H1 (cell line): ENCODE results near the gene ALOX5. TPM values are rescaled to one million over a fixed set of nuclear protein-coding genes. Genes with fewer than 3 reads are reported as not detected.

Source experiments
- CTCF ChIA-PET: fragments of 300-600 bp; sonication (Branson Sonifier 250); formaldehyde crosslinking; loops from one replicate; lab custom pipeline; 2021; ENCODE audit not compliant: partially characterized antibody; lab: Charles Lee
- POLR2A ChIA-PET: fragments of 300-600 bp; sonication (Branson Sonifier 250); formaldehyde crosslinking; loops from one replicate; lab custom pipeline; 2021; ENCODE audit warnings: inconsistent platforms; ENCODE audit not compliant: partially characterized antibody; lab: Charles Lee
- DNase-seq, 2 experiments: peaks; one replicate each; pipeline versions ENCODE4 v3.0.0 to v3.0.0-alpha.2; 2010 to 2022; ENCODE audit warnings: low spot score in 2 of 2, low read depth in 1 of 2, mixed read lengths in 1 of 2
- FAIRE-seq: peaks from 2 replicates; lab custom pipeline; 2011; peaks lifted over from hg19 to GRCh38; lab: Jason Lieb, UNC
- H2AFZ ChIP-seq: 2 replicates; pipeline ENCODE4 v1.8.1; 2012; ENCODE audit warnings: low read length, inconsistent platforms
- H2AK5ac ChIP-seq: 2 replicates; pipeline ENCODE4 v1.6.1; 2013; ENCODE audit warnings: low read depth, low read length
- H2BK120ac ChIP-seq: replicated peaks from 2 replicates; pipeline ENCODE3; 2013; ENCODE audit warnings: low read depth, low read length, inconsistent platforms
- H2BK12ac ChIP-seq: 2 replicates; pipeline ENCODE4 v1.6.1; 2013; ENCODE audit warnings: low read depth, low read length
- H2BK15ac ChIP-seq: 2 replicates; pipeline ENCODE4 v1.6.1; 2013; ENCODE audit warnings: low read length
- H2BK20ac ChIP-seq: 2 replicates; pipeline ENCODE4 v1.6.1; 2013; ENCODE audit warnings: low read length
- H2BK5ac ChIP-seq: 2 replicates; pipeline ENCODE4 v1.6.1; 2013; ENCODE audit warnings: low read depth, low read length
- H3K14ac ChIP-seq: 2 replicates; pipeline ENCODE4 v1.6.1; 2013; ENCODE audit warnings: inconsistent platforms; ENCODE audit not compliant: insufficient read length
- H3K18ac ChIP-seq: 2 replicates; pipeline ENCODE4 v1.6.1; 2013; ENCODE audit warnings: low read length; ENCODE audit errors: extremely low read depth
- H3K23ac ChIP-seq: 2 replicates; pipeline ENCODE4 v1.6.1; 2013; ENCODE audit warnings: inconsistent platforms; ENCODE audit not compliant: insufficient read length
- H3K23me2 ChIP-seq: 2 replicates; pipeline ENCODE4 v1.6.1; 2013; ENCODE audit warnings: low read depth, low read length
- H3K27ac ChIP-seq: 2 replicates; pipeline ENCODE4 v1.6.1; 2011; ENCODE audit warnings: low read depth, low read length, inconsistent platforms
- H3K27me3 ChIP-seq, 4 experiments: replicated peaks in 1 of 4; 1 replicate in 1 of 4; 2 replicates in 3 of 4; pipeline versions ENCODE4 v1.6.1 to v1.8.1; 2011 to 2013; ENCODE audit warnings: low read length in 3 of 4, mild to moderate bottlenecking in 3 of 4, inconsistent platforms in 2 of 4, mixed read lengths in 2 of 4, moderate library complexity in 1 of 4; ENCODE audit not compliant: control insufficient read depth in 3 of 4, insufficient read depth in 3 of 4; ENCODE audit errors: extremely low read depth in 1 of 4
- H3K36me3 ChIP-seq, 4 experiments: 2 replicates each; pipeline versions ENCODE4 v1.6.1 to v1.8.1; 2011 to 2013; ENCODE audit warnings: mild to moderate bottlenecking in 4 of 4, low read length in 3 of 4, moderate library complexity in 2 of 4, control low read depth in 1 of 4, inconsistent platforms in 1 of 4; ENCODE audit not compliant: insufficient read depth in 4 of 4, control insufficient read depth in 2 of 4
- H3K4ac ChIP-seq: replicated peaks from 2 replicates; pipeline ENCODE3; 2013; ENCODE audit warnings: low read length, low read depth, mixed read lengths, inconsistent platforms; ENCODE audit not compliant: insufficient read length
- H3K4me1 ChIP-seq, 4 experiments: replicated peaks in 1 of 4; 1 replicate in 1 of 4; 2 replicates in 3 of 4; pipeline versions ENCODE4 v1.6.1 to v1.8.1; 2011 to 2013; ENCODE audit warnings: low read length in 3 of 4, inconsistent platforms in 2 of 4, mixed read lengths in 1 of 4; ENCODE audit not compliant: insufficient read depth in 4 of 4, control insufficient read depth in 3 of 4
- H3K4me2 ChIP-seq, 2 experiments: 2 replicates each; pipeline versions ENCODE4 v1.6.1 to v1.8.1; 2011 to 2013; ENCODE audit warnings: low read depth in 2 of 2, low read length in 2 of 2, control low read depth in 1 of 2, inconsistent platforms in 1 of 2, mild to moderate bottlenecking in 1 of 2; ENCODE audit not compliant: insufficient read depth in 1 of 2
- H3K4me3 ChIP-seq, 4 experiments: fragments of 200-600, 300-600 bp in 1 of 4; sonication (generic), shearing (Covaris generic), sonication (Bioruptor Twin) in 1 of 4; 2 replicates each; pipeline versions ENCODE4 v1.5.1 to v1.8.1; 2011 to 2016; ENCODE audit warnings: low read length in 4 of 4, low read depth in 3 of 4, control low read depth in 2 of 4, inconsistent platforms in 2 of 4, mild to moderate bottlenecking in 2 of 4, mixed read lengths in 1 of 4, moderate library complexity in 1 of 4; ENCODE audit not compliant: insufficient read depth in 2 of 4; ENCODE audit errors: extremely low read depth in 1 of 4
- H3K56ac ChIP-seq: replicated peaks from 2 replicates; pipeline ENCODE3; 2013; ENCODE audit warnings: low read depth, mild to moderate bottlenecking, mixed read lengths, low read length, inconsistent platforms; ENCODE audit not compliant: insufficient read length
- H3K79me1 ChIP-seq: 2 replicates; pipeline ENCODE4 v1.6.1; 2013; ENCODE audit warnings: low read depth, low read length, control low read depth
- H3K79me2 ChIP-seq, 2 experiments: 2 replicates each; pipeline versions ENCODE4 v1.6.1 to v1.8.1; 2012 to 2013; ENCODE audit warnings: low read length in 2 of 2, mild to moderate bottlenecking in 2 of 2, inconsistent platforms in 1 of 2; ENCODE audit not compliant: insufficient read depth in 2 of 2, control insufficient read depth in 1 of 2
- H3K9ac ChIP-seq, 4 experiments: replicated peaks in 1 of 4; 1 replicate in 1 of 4; 2 replicates in 3 of 4; pipeline versions ENCODE4 v1.6.1 to v1.8.1; 2011 to 2013; ENCODE audit warnings: low read depth in 3 of 4, low read length in 3 of 4, control low read depth in 2 of 4, mild to moderate bottlenecking in 2 of 4, moderate library complexity in 2 of 4, inconsistent platforms in 1 of 4; ENCODE audit errors: extremely low read depth in 1 of 4
- H3K9me3 ChIP-seq, 2 experiments: 2 replicates each; pipeline versions ENCODE4 v1.6.1 to v1.8.1; 2012 to 2013; ENCODE audit warnings: mild to moderate bottlenecking in 2 of 2, moderate library complexity in 2 of 2, control low read depth in 1 of 2, inconsistent platforms in 1 of 2, low read depth in 1 of 2, low read length in 1 of 2, mixed read lengths in 1 of 2; ENCODE audit not compliant: insufficient read depth in 2 of 2
- H4K20me1 ChIP-seq, 2 experiments: replicated peaks in 1 of 2; 2 replicates each; pipeline versions ENCODE3 to v1.8.1; 2011 to 2013; ENCODE audit warnings: inconsistent platforms in 2 of 2, low read length in 2 of 2, mild to moderate bottlenecking in 1 of 2; ENCODE audit not compliant: insufficient read depth in 2 of 2, control insufficient read depth in 1 of 2
- H4K5ac ChIP-seq: 2 replicates; pipeline ENCODE4 v1.6.1; 2013; ENCODE audit warnings: low read length, low read depth, mixed read lengths, inconsistent platforms; ENCODE audit not compliant: insufficient read length
- H4K8ac ChIP-seq: 2 replicates; pipeline ENCODE4 v1.8.0; 2013; ENCODE audit warnings: mild to moderate bottlenecking, moderate library complexity, low read length, inconsistent platforms; ENCODE audit not compliant: insufficient read depth; ENCODE audit errors: extremely low read depth
- H4K91ac ChIP-seq: replicated peaks from 2 replicates; pipeline ENCODE3; 2013; ENCODE audit warnings: low read length, mixed read lengths, inconsistent platforms; ENCODE audit not compliant: insufficient read length
- BRCA1 ChIP-seq: IDR thresholded peaks from 2 replicates; pipeline ENCODE4 v1.6.1; 2012; ENCODE audit warnings: low read depth, low read length, improper control_type of control experiment
- E2F6 ChIP-seq: IDR thresholded peaks from 2 replicates; pipeline ENCODE4 v1.6.1; 2012; ENCODE audit warnings: inconsistent platforms
- FOSL1 ChIP-seq: IDR thresholded peaks from 2 replicates; pipeline ENCODE4 v1.6.1; 2011; ENCODE audit warnings: mild to moderate bottlenecking, low read depth, low read length, moderate library complexity; ENCODE audit not compliant: insufficient read depth
- POLR2AphosphoS5 ChIP-seq: IDR thresholded peaks from 2 replicates; pipeline ENCODE4 v1.6.1; 2011; ENCODE audit warnings: low read depth, low read length
- RBBP5 ChIP-seq: IDR thresholded peaks from 2 replicates; pipeline ENCODE4 v1.7.1; 2012; ENCODE audit warnings: low read depth, mild to moderate bottlenecking, inconsistent platforms, low read length, moderate library complexity, borderline replicate concordance
- SIRT6 ChIP-seq: IDR thresholded peaks from one replicate; pipeline ENCODE4 v1.7.1; 2012; ENCODE audit warnings: low read length, inconsistent platforms
- SIX5 ChIP-seq: IDR thresholded peaks from 2 replicates; pipeline ENCODE4 v1.6.1; 2011; ENCODE audit warnings: mild to moderate bottlenecking, low read depth, low read length
- TEAD4 ChIP-seq: IDR thresholded peaks from 2 replicates; pipeline ENCODE4 v1.6.1; 2012; ENCODE audit warnings: low read depth, low read length, inconsistent platforms, mixed read lengths
- YY1 ChIP-seq: IDR thresholded peaks from 2 replicates; pipeline ENCODE4 v1.6.1; 2011; ENCODE audit warnings: low read depth, mild to moderate bottlenecking, low read length
- WGBS, 2 experiments: shearing (Covaris generic) in 1 of 2; methylation state at CpG; one replicate each; pipeline versions ENCODE4 v1.1.6 to v1.1.7; 2013 to 2015; ENCODE audit warnings: low lambda C conversion rate in 2 of 2, mixed read lengths in 2 of 2, inconsistent platforms in 1 of 2, low coverage in 1 of 2, missing lambda C conversion rate in 1 of 2; ENCODE audit not compliant: insufficient replicate concordance in 2 of 2, insufficient coverage in 1 of 2, insufficient read length in 1 of 2; ENCODE audit errors: extremely low coverage in 1 of 2, missing lambda C conversion rate in 1 of 2; 5-methylcytosine and 5-hydroxymethylcytosine counted together
- polyA plus RNA-seq, 7 experiments: library from polyadenylated mRNA; depleted of rRNA in 3 of 7; stranded (reverse) in 5 of 7; unstranded in 2 of 7; fragments of >200 nt in 5 of 7; fragments of 200-250 nt in 2 of 7; gene quantifications; 1 replicate in 5 of 7; 2 replicates in 1 of 7; 4 replicates in 1 of 7; pipeline versions ENCODE4 v1.2.1 to v1.2.3, GENCODE V29; 2011 to 2013; ENCODE audit warnings: missing spikeins in 2 of 7, mixed read lengths in 2 of 7
- total RNA-seq: library from RNA; stranded (reverse); fragmentation: NEBNext Ultra II Directional; extraction: Animal tissue kit (Norgen Biotek cat#: 25700); gene quantifications from 2 replicates; pipeline ENCODE4 v1.2.1, GENCODE V29; 2021

Gene ALOX5
- total and polyA plus RNA-seq, 2 of the 8 experiments (the other 6 are each of a cell fraction or from before 2014, with no cell fraction given): 1.6 to 3.8 TPM

GRCh38 chr10:45403151-45403550 is 29.1 kb downstream of the ALOX5 start:
- Histone ChIP-seq H2BK120ac (no peak overlapping the region), H3K4me2 (no peak overlapping the region), H3K9me3 (no peaks in the 10 kb centered on the region), H2AFZ (no peak overlapping the region), H2BK15ac (no peak overlapping the region), H3K79me1 (no peaks in the 10 kb centered on the region), H4K5ac (no peak overlapping the region), H3K4me3 (no peak overlapping the region), H3K18ac (no peak overlapping the region), H4K91ac (no peak overlapping the region), H3K4ac (no peak overlapping the region), H3K56ac (no peak overlapping the region), H3K14ac (no peak overlapping the region), H2BK12ac (no peak overlapping the region), H4K8ac (no peak overlapping the region), H2BK5ac (no peak overlapping the region), H3K79me2 (no peaks in the 10 kb centered on the region), H3K23ac (no peak overlapping the region), H2AK5ac (no peak overlapping the region), H3K27ac (no peak overlapping the region), H3K27me3 (no peaks in the 10 kb centered on the region), H2BK20ac (no peak overlapping the region), H4K20me1 (no peaks in the 10 kb centered on the region), H3K4me1 (peaks cover 0 to 2% (median 0%) of the 10 kb centered on the region in 4 experiments; a peak in 3 of 7 replicates), H3K23me2 (no peaks in the 10 kb centered on the region), H3K9ac (no peak overlapping the region), H3K36me3 (no peaks in the 10 kb centered on the region)
- ChIA-PET POLR2A (no interaction called here), CTCF (interaction anchor here (1.4 kb wide), 1 partner anchor 18 kb away, joined by 3 read pairs; no protein-coding TSS in a partner anchor)
- 88% methylated on average over 8 of the region's 8 CpGs; no CpG with 5 or more reads in 1 of the 2 experiments for WGBS, 2 experiments
- DNase-seq: no peak
- no peak for FAIRE-seq
- TF ChIP-seq SIX5 (no peak), E2F6 (no peak), TEAD4 (no peak), POLR2AphosphoS5 (no peak), BRCA1 (no peak), RBBP5 (no peak), SIRT6 (no peak), YY1 (no peak), FOSL1 (no peak)
